Activated CD4-positive, alpha-beta T cell treated with anti-CD3 and anti-CD28 coated beads, Interleukin-2, amount 10 ng/mL, durations not matched to agents 7 days and 5 days (primary cell): Measurements from ENCODE around the gene FAM89B. TPM values are rescaled to one million over a fixed set of nuclear protein-coding genes. Genes with fewer than 3 reads are reported as not detected.
"Not testable (repeated sequence)": the region's sequence is repeated elsewhere in the genome, so short reads cannot be mapped to it uniquely, and the experiment has no call there.

Experiments
- CTCF ChIA-PET: fragments of 350-600 bp; sonication (Branson Sonifier 250); formaldehyde crosslinking; loops from one replicate; lab custom pipeline; 2021; ENCODE audit warnings: antibody characterized with exemption; lab: Charles Lee
- POLR2A ChIA-PET: fragments of 350-600 bp; sonication (Branson Sonifier 250); formaldehyde crosslinking; loops from one replicate; lab custom pipeline; 2021; ENCODE audit warnings: antibody characterized with exemption; lab: Charles Lee
- DNase-seq: peaks from one replicate; pipeline ENCODE4 v3.0.0-alpha.2; 2020
- H3K27ac Mint-ChIP-seq: one replicate; pipeline ENCODE4 v1.8.0; 2021; ENCODE audit warnings: mild to moderate bottlenecking, moderate library complexity, mixed read lengths
- H3K27me3 Mint-ChIP-seq: one replicate; pipeline ENCODE4 v1.8.0; 2021; ENCODE audit warnings: mixed read lengths
- H3K36me3 Mint-ChIP-seq: one replicate; pipeline ENCODE4 v1.8.0; 2021; ENCODE audit warnings: low read depth, mixed read lengths
- H3K4me1 Mint-ChIP-seq: one replicate; pipeline ENCODE4 v1.8.0; 2021; ENCODE audit warnings: mixed read lengths
- H3K4me3 Mint-ChIP-seq: one replicate; pipeline ENCODE4 v1.8.0; 2021; ENCODE audit warnings: mild to moderate bottlenecking, moderate library complexity, mixed read lengths
- H3K9me3 Mint-ChIP-seq: one replicate; pipeline ENCODE4 v1.8.0; 2021; ENCODE audit warnings: mixed read lengths
- total RNA-seq, 2 experiments: library from RNA; stranded (reverse); gene quantifications; one replicate each; pipeline ENCODE4 v1.2.3, GENCODE V29; 2021

Gene FAM89B
- total RNA-seq, 2 experiments from 2014 or later = 34.1 to 42.1 TPM

- Mint-ChIP-seq H3K9me3 (no peaks in the 10 kb centered on the region), H3K27ac (peak overlapping the region; percentile 68), H3K4me1 (peaks cover 55% of the 10 kb centered on the region), H3K27me3 (no peaks in the 10 kb centered on the region), H3K36me3 (peaks cover 7% of the 10 kb centered on the region), H3K4me3 (no peak overlapping the region)
- CTCF ChIA-PET = interaction anchor here (0.8 to 10.2 kb wide), 6 partner anchors 8 to 19 kb away, joined by 3 to 66 read pairs (median 12); partner anchors contain the start of genes EHBP1L1, FAM89B and ZNRD2
- DNase-seq = no peak
- POLR2A ChIA-PET = no interaction called here
These were observed 11.6 kb upstream of the FAM89B start for GRCh38 chr11:65560555-65561418.

GRCh38 chr11:65562020-65562419, 10.3 kb upstream of the FAM89B start:
- POLR2A ChIA-PET = no interaction called here

DNA sequence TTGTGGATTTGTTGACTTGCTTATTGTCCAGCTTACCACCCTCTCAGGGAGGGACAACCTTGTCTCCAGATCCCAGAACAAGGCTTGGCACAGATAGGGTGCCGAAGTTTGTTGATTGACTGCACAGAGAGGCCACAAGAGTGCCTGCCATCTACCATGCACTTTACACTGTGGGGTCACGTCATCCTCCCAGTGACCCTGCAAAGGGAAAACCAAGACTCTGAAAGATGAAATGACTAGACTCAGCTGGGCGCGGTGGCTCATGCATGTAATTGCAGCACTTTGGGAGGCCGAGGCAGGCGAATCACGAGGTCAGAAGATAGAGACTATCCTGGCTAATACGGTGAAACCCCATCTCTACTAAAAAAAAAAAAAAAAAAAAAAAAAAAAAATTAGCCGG, 9.6 kb upstream of the FAM89B start:
- ChIA-PET CTCF (interaction anchor here (1.4 to 10.2 kb wide), 5 partner anchors 9 to 248 kb away, joined by 3 to 66 read pairs (median 18); partner anchors contain the start of genes FAM89B and ZNRD2), POLR2A (interaction anchor here (0.6 kb wide), 1 partner anchor 8 kb away, joined by 7 read pairs; no protein-coding TSS in a partner anchor)
- Mint-ChIP-seq H3K4me3 (no peak overlapping the region), H3K27ac (peak overlapping the region; percentile 41), H3K27me3 (no peaks in the 10 kb centered on the region), H3K4me1 (peaks cover 50% of the 10 kb centered on the region), H3K36me3 (peaks cover 13% of the 10 kb centered on the region), H3K9me3 (no peaks in the 10 kb centered on the region)
- no peak for DNase-seq

More at GRCh38 chr11:65562020-65562419, 10.3 kb upstream of the FAM89B start:
- H3K36me3 Mint-ChIP-seq = peaks cover 13% of the 10 kb centered on the region
- H3K4me3 Mint-ChIP-seq = no peak overlapping the region
- no peaks in the 10 kb centered on the region for H3K27me3 Mint-ChIP-seq
- no peak for DNase-seq
- no peak overlapping the region for H3K27ac Mint-ChIP-seq
- peaks cover 55% of the 10 kb centered on the region for H3K4me1 Mint-ChIP-seq
- CTCF ChIA-PET = interaction anchor here (0.9 to 10.2 kb wide), 6 partner anchors 10 to 247 kb away, joined by 3 to 66 read pairs (median 10); partner anchors contain the start of genes FAM89B and ZNRD2
- H3K9me3 Mint-ChIP-seq = no peaks in the 10 kb centered on the region

DNA sequence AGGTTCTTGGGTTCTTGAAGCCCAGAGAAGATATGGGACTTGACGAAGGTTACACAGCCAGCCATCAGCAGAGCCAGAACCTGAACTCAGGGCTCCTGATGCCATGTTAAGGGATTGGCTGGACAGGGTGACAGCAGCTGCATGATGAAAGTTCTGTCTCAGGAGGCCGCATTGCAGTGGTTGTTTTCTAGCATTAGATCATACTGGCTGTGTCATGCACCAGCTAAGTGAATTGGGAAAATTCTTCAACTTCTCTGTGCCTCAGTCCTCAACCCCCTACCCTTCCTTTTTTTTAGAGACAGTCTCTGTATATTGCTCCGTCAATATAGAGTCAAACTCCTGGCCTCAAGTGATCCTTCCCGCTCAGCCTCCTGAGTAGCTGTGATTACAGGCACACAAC, 8.7 kb upstream of the FAM89B start:
- no peak for DNase-seq
- H3K4me3 Mint-ChIP-seq = no peak overlapping the region
- POLR2A ChIA-PET = interaction anchor here (0.6 kb wide), 1 partner anchor 7 kb away, joined by 7 read pairs; no protein-coding TSS in a partner anchor
- H3K36me3 Mint-ChIP-seq = peaks cover 17% of the 10 kb centered on the region
- CTCF ChIA-PET = interaction anchor here (0.7 to 10.2 kb wide), 5 partner anchors 10 to 1736 kb away, joined by 3 to 66 read pairs (median 4); no protein-coding TSS in a partner anchor
- H3K4me1 Mint-ChIP-seq = peaks cover 56% of the 10 kb centered on the region
- H3K9me3 Mint-ChIP-seq = no peaks in the 10 kb centered on the region
- H3K27ac Mint-ChIP-seq = no peak overlapping the region
- no peaks in the 10 kb centered on the region for H3K27me3 Mint-ChIP-seq

- CTCF ChIA-PET = interaction anchor here (0.6 to 10.2 kb wide), 8 partner anchors 8 to 698 kb away, joined by 3 to 66 read pairs (median 4); partner anchors contain the start of gene SCYL1
- H3K27ac Mint-ChIP-seq = peak overlapping the region; percentile 96
- POLR2A ChIA-PET = interaction anchor here (0.6 to 1.5 kb wide), 2 partner anchors 60 to 142 kb away, joined by 4 to 7 read pairs; partner anchors contain the start of gene NEAT1
- H3K4me1 Mint-ChIP-seq = peaks cover 56% of the 10 kb centered on the region
- peaks cover 20% of the 10 kb centered on the region for H3K36me3 Mint-ChIP-seq
- H3K9me3 Mint-ChIP-seq, H3K27me3 Mint-ChIP-seq, DNase-seq: not testable (repeated sequence)
- H3K4me3 Mint-ChIP-seq = peak overlapping the region; percentile 50
These were observed 7.3 kb upstream of the FAM89B start for GRCh38 chr11:65564879-65565559.

- peaks cover 52% of the 10 kb centered on the region for H3K4me1 Mint-ChIP-seq
- H3K4me3 Mint-ChIP-seq = peak overlapping the region; percentile 50
- peak; percentile 50 for DNase-seq
- POLR2A ChIA-PET = interaction anchor here (0.6 to 1.5 kb wide), 3 partner anchors 21 to 143 kb away, joined by 3 to 7 read pairs (median 4); partner anchors contain the start of gene NEAT1
- CTCF ChIA-PET = interaction anchor here (0.7 to 10.2 kb wide), 11 partner anchors 10 to 699 kb away, joined by 3 to 66 read pairs (median 4); partner anchors contain the start of genes EHBP1L1, KAT5 and SCYL1
- no peaks in the 10 kb centered on the region for H3K9me3 Mint-ChIP-seq
- no peaks in the 10 kb centered on the region for H3K27me3 Mint-ChIP-seq
- peak overlapping the region; percentile 96 for H3K27ac Mint-ChIP-seq
- H3K36me3 Mint-ChIP-seq = peaks cover 23% of the 10 kb centered on the region
These were observed 6.5 kb upstream of the FAM89B start for GRCh38 chr11:65565624-65566453.

DNA sequence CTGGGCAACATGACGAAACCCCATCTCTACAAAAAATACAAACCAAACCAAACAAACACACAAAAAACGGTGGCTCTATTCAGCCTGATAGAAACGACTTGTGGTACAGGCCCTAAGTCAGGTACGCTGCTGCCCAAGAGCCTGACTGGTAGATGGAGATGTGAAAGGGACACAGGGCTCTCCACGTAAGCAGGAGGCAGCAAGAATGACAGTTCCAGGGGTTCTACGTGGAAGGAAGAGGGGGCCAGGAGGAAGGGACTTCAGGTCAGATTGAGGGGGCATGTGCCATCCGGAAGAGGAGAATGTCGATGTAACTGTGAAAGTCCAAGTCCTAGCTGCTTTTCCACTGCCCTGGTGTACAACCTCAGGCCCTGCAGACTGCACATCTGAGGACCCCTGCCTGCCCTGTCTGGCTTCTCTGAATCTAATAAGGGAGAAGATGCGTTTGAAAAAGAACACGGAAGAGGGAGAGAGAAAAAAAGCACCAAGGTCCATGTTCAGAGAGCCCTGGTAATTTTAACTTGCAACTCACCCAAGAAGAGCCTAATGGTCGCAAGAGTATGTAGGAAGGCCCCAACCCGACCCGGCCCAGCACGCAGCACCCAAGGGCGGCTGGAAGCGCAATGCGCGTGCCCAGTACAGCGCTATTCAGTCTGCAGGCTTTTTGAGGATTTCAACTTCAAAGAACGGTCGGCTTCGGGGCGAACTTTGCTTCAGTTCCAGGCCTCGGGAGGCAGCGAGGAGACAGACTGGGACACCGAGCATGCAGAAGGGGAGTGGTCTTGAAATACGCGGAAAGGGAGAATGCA, 3.0 kb upstream of the FAM89B start:
- ChIA-PET POLR2A (interaction anchor here (2.0 kb wide), 1 partner anchor 69 kb away, joined by 10 read pairs; no protein-coding TSS in a partner anchor), CTCF (interaction anchor here (0.7 to 6.0 kb wide), 12 partner anchors 8 to 439 kb away, joined by 3 to 57 read pairs (median 6); partner anchors contain the start of genes LTBP3, MAP3K11, MUS81 and PCNX3)
- peaks cover 61% of the 10 kb centered on the region for H3K4me1 Mint-ChIP-seq
- H3K4me3 Mint-ChIP-seq = peak overlapping the region; percentile 99
- no peak for DNase-seq
- peaks cover 36% of the 10 kb centered on the region for H3K36me3 Mint-ChIP-seq
- no peaks in the 10 kb centered on the region for H3K9me3 Mint-ChIP-seq
- H3K27me3 Mint-ChIP-seq = no peaks in the 10 kb centered on the region
- H3K27ac Mint-ChIP-seq = peak overlapping the region; percentile 99

- Mint-ChIP-seq H3K4me3 (peak within 1 kb of the TSS; percentile 99), H3K27ac (peak within 1 kb of the TSS; percentile 99), H3K27me3 (no peaks in the 10 kb centered on the region), H3K36me3 (peaks cover 34% of the 10 kb centered on the region), H3K4me1 (peaks cover 58% of the 10 kb centered on the region), H3K9me3 (no peaks in the 10 kb centered on the region)
- DNase-seq = peak; percentile 98
- CTCF ChIA-PET = interaction anchor here (0.6 to 6.0 kb wide), 15 partner anchors 10 to 290 kb away, joined by 3 to 57 read pairs (median 5); partner anchors contain the start of genes LTBP3, MAP3K11, MUS81 and PCNX3
- POLR2A ChIA-PET = interaction anchor here (0.6 to 2.0 kb wide), 2 partner anchors 7 to 70 kb away, joined by 7 to 10 read pairs; no protein-coding TSS in a partner anchor
These were observed 2.1 kb upstream of the FAM89B start, which contains the start of gene ZNRD2 for GRCh38 chr11:65569973-65570918. TSS of gene ZNRD2 (plus strand) at chr11:65570477. CDS start at chr11:65570492, 15 bp downstream.

GRCh38 chr11:65571420-65571819, 918 bp upstream of the FAM89B start:
- ChIA-PET CTCF (interaction anchor here (0.7 to 6.0 kb wide), 11 partner anchors 11 to 289 kb away, joined by 3 to 57 read pairs (median 9); partner anchors contain the start of genes LTBP3, MAP3K11, MUS81 and PCNX3), POLR2A (interaction anchor here (0.6 to 2.0 kb wide), 3 partner anchors 17 to 71 kb away, joined by 3 to 10 read pairs (median 5); no protein-coding TSS in a partner anchor)
- H3K4me1 Mint-ChIP-seq = peaks cover 50% of the 10 kb centered on the region
- H3K9me3 Mint-ChIP-seq = no peaks in the 10 kb centered on the region
- H3K27ac Mint-ChIP-seq = peak overlapping the region; percentile 99
- peaks cover 29% of the 10 kb centered on the region for H3K36me3 Mint-ChIP-seq
- H3K27me3 Mint-ChIP-seq = no peaks in the 10 kb centered on the region
- peak overlapping the region; percentile 99 for H3K4me3 Mint-ChIP-seq
- DNase-seq = no peak
